Right lobe of liver (tissue), 4 donors: Measurements from ENCODE around the gene PSMC4.

Experiments
- POLR2A ChIP-seq: fragments of 450-650 bp; IDR thresholded peaks from one replicate; pipeline ENCODE4 v1.6.1; 2017; ENCODE audit warnings: antibody characterized with exemption, mild to moderate bottlenecking
- TF ChIP-seq, protein P1 (sequence below), 4 donors: fragments of 200-600 bp in 3 of 4; fragments of 450-650 bp in 1 of 4; IDR thresholded peaks; one replicate each; pipeline versions ENCODE4 v1.5.1 to v1.8.0; 2016 to 2022; ENCODE audit warnings: antibody characterized with exemption in 4 of 4, mild to moderate bottlenecking in 2 of 4
- donor health status: DM: no; HTN: no; CAD: no.
- donor health status: DM: no; HTN: no; CAD: no.
- donor health status: DM: no; HTN: yes; CAD: no.

DNA sequence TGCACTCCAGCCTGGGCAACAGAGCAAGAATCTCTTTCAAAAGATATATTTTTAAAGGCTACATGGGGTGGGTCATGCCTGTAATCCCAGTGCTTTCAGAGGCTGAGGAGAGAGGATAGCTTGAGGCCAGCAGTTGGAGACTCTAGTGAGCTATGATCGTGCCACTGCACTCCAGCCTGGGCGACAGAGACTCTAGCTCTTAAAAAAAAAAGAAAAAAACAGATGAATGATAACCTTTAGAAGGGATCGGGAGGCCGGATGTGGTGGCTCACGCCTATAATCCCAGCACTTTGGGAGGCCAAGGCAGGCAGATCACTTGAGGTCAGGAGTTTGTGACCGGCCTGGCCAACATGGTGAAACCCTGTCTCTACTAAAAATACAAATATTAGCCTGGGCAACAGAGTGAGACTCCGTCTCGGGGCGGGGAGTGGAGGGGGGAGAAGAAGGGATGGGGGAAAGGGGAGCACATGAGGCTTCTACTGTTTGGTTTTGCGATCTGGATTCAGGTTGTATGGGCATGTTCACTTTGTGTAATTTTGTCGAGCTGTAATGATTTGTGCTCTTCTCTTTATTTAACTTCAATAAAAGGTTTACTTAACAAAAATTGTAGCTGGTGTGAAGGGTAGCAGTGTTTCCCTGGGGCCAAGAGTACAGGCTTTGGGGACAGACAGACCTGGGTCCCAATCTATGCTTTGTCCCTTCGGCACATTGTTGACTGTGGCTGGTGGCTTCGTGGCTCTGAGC, 1.1 kb upstream of the PSMC4 start:
- TF ChIP-seq, protein P1, sequence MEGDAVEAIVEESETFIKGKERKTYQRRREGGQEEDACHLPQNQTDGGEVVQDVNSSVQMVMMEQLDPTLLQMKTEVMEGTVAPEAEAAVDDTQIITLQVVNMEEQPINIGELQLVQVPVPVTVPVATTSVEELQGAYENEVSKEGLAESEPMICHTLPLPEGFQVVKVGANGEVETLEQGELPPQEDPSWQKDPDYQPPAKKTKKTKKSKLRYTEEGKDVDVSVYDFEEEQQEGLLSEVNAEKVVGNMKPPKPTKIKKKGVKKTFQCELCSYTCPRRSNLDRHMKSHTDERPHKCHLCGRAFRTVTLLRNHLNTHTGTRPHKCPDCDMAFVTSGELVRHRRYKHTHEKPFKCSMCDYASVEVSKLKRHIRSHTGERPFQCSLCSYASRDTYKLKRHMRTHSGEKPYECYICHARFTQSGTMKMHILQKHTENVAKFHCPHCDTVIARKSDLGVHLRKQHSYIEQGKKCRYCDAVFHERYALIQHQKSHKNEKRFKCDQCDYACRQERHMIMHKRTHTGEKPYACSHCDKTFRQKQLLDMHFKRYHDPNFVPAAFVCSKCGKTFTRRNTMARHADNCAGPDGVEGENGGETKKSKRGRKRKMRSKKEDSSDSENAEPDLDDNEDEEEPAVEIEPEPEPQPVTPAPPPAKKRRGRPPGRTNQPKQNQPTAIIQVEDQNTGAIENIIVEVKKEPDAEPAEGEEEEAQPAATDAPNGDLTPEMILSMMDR (IDR thresholded peaks at IDR 0.05), result no peak
- TF ChIP-seq POLR2A, result no peak
